Vagina (tissue), 2 donors: ENCODE results near the gene PPP4R3B. TPM values are rescaled to one million over a fixed set of nuclear protein-coding genes. Genes with fewer than 3 reads are reported as not detected.

Source experiments
- DNase-seq, 2 donors: peaks; one replicate each; pipeline ENCODE4 v3.0.0-alpha.2; 2017; ENCODE audit errors: extremely low spot score in 2 of 2
- H3K27ac ChIP-seq: fragments of 200-600 bp; sonication (generic); one replicate; pipeline ENCODE4 v1.5.1; 2019
- H3K27me3 ChIP-seq: fragments of 200-600 bp; sonication (generic); one replicate; pipeline ENCODE4 v1.5.1; 2019
- H3K36me3 ChIP-seq, 2 donors: fragments of 200-600 bp; sonication (generic); one replicate each; pipeline ENCODE4 v1.5.1; 2017 to 2019
- H3K4me1 ChIP-seq: fragments of 200-600 bp; sonication (generic); one replicate; pipeline ENCODE4 v1.5.1; 2019
- H3K4me3 ChIP-seq, 2 donors: fragments of 200-600 bp; sonication (generic); 1 replicate in 1 of 2; 2 replicates in 1 of 2; pipeline ENCODE4 v1.5.1; 2016 to 2019
- H3K9me3 ChIP-seq: fragments of 200-600 bp; sonication (generic); one replicate; pipeline ENCODE4 v1.5.1; 2019
- POLR2A ChIP-seq, 2 donors: fragments of 450-650 bp; IDR thresholded peaks; one replicate each; pipeline ENCODE4 v1.6.1; 2017; ENCODE audit warnings: antibody characterized with exemption in 2 of 2, mild to moderate bottlenecking in 2 of 2, moderate library complexity in 2 of 2
- POLR2AphosphoS5 ChIP-seq, 2 donors: sonication (generic); formaldehyde crosslinking; IDR thresholded peaks; one replicate each; pipeline ENCODE4 v1.9.0; 2017; ENCODE audit warnings: antibody characterized with exemption in 2 of 2, mild to moderate bottlenecking in 2 of 2, low read depth in 1 of 2; ENCODE audit not compliant: insufficient read depth in 1 of 2
- intact Hi-C: fragments of 100-400 bp; cut with DNase I; formaldehyde crosslinking; loops from one replicate; pipeline ENCODE4 v1.15.1; 2023
- total RNA-seq: library from RNA; depleted of rRNA; stranded (reverse); fragments of >200 nt; gene quantifications from one replicate; pipeline ENCODE4 v1.2.3, GENCODE V29; 2016
- TF ChIP-seq, protein P1 (sequence below), 3 experiments: fragments of 450-650 bp in 2 of 3; fragments of 200-600 bp in 1 of 3; sonication (generic) in 1 of 3; IDR thresholded peaks; one replicate each; pipeline ENCODE4 v1.5.1; 2017 to 2019; ENCODE audit warnings: antibody characterized with exemption in 3 of 3, mild to moderate bottlenecking in 2 of 3, moderate library complexity in 2 of 3

Gene PPP4R3B
- total RNA-seq, 1 donor from 2014 or later, result 44.9 TPM

DNA sequence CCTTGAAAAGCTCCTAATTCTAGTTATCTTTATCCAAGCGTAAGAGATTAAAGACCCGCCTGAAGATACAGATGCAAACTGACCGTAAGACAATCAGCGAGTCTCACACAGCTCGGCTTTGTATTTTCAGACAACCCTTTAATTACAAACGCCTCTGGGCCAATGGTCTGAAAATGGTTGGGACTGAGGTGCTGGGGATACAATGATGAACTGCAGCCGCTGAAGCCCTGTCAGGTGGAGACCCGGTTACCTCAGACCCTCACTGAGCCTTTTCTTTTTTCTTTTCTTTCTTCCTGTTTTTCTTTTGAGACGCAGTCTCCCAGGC lies 98.6 kb downstream of the PPP4R3B start:
- H3K27ac ChIP-seq, result peak overlapping the region; percentile 76
- H3K4me1 ChIP-seq, result peaks cover 14% of the 10 kb centered on the region
- H3K27me3 ChIP-seq, result no peaks in the 10 kb centered on the region
- H3K9me3 ChIP-seq, result no peaks in the 10 kb centered on the region
- no peak for DNase-seq
- H3K4me3 ChIP-seq, result peak overlapping the region; percentile 69 to 81
- peaks cover 0 to 2% of the 10 kb centered on the region in 2 donors for H3K36me3 ChIP-seq
- TF ChIP-seq, protein P1, sequence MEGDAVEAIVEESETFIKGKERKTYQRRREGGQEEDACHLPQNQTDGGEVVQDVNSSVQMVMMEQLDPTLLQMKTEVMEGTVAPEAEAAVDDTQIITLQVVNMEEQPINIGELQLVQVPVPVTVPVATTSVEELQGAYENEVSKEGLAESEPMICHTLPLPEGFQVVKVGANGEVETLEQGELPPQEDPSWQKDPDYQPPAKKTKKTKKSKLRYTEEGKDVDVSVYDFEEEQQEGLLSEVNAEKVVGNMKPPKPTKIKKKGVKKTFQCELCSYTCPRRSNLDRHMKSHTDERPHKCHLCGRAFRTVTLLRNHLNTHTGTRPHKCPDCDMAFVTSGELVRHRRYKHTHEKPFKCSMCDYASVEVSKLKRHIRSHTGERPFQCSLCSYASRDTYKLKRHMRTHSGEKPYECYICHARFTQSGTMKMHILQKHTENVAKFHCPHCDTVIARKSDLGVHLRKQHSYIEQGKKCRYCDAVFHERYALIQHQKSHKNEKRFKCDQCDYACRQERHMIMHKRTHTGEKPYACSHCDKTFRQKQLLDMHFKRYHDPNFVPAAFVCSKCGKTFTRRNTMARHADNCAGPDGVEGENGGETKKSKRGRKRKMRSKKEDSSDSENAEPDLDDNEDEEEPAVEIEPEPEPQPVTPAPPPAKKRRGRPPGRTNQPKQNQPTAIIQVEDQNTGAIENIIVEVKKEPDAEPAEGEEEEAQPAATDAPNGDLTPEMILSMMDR (IDR thresholded peaks at IDR 0.05), result no peak
- TF ChIP-seq POLR2AphosphoS5 (IDR thresholded peaks at IDR 0.05; ENCODE audit: insufficient read depth in 1 of 2, low read depth in 1 of 2) (no peak), POLR2A (IDR thresholded peaks at IDR 0.05) (no peak)
- intact Hi-C loops, result no loop called here

- no peak for TF ChIP-seq POLR2A (IDR thresholded peaks at IDR 0.05)
- TF ChIP-seq, protein P1 (IDR thresholded peaks at IDR 0.05), result no peak
- TF ChIP-seq POLR2AphosphoS5 (IDR thresholded peaks at IDR 0.05; ENCODE audit: insufficient read depth in 1 of 2, low read depth in 1 of 2), result no peak
- Histone ChIP-seq H3K27me3 (no peaks in the 10 kb centered on the region), H3K27ac (no peak overlapping the region), H3K4me3 (no peak overlapping the region), H3K36me3 (no peaks in the 10 kb centered on the region), H3K9me3 (no peaks in the 10 kb centered on the region), H3K4me1 (no peaks in the 10 kb centered on the region)
- DNase-seq, result no peak
- intact Hi-C loops, result no loop called here
Observed at GRCh38 chr2:55511508-55512124, 105.8 kb downstream of the PPP4R3B start.

DNA sequence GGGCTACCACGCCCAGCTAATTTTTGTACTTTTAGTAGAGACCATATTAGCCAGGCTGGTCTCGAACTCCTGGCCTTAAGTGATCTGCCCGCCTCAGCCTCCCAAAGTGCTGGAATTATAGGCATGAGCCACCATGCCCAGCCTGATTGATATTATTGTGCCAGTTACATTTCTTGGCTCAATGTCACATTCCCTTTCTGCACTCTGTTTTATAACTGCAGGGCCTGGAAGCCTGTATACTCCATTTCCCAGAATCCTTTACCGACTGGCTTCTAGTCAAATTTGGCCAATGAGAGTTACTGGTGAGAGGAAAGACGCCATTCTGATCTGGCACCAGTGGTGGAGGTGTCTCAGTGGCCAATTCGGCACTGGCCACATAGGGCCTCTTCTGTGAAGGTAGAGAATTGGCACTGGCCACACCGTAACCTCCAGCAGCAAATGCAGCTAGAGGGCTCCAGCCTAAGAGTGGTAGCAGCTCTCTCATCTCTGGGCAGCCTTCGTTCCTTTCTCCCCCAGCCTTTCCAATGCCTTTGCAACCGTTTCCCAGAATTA lies 114.8 kb downstream of the PPP4R3B start:
- intact Hi-C loops, result no loop called here
- DNase-seq, result no peak
- TF ChIP-seq, protein P1 (IDR thresholded peaks at IDR 0.05), result no peak
- TF ChIP-seq POLR2A (IDR thresholded peaks at IDR 0.05), result no peak

GRCh38 chr2:55500025-55500424 lies 117.4 kb downstream of the PPP4R3B start:
- no peaks in the 10 kb centered on the region for H3K27me3 ChIP-seq
- no peaks in the 10 kb centered on the region for H3K4me1 ChIP-seq
- no peak overlapping the region for H3K4me3 ChIP-seq
- intact Hi-C loops, result no loop called here
- no peaks in the 10 kb centered on the region for H3K36me3 ChIP-seq
- no peak overlapping the region for H3K27ac ChIP-seq
- no peaks in the 10 kb centered on the region for H3K9me3 ChIP-seq
- DNase-seq, result no peak
- TF ChIP-seq, protein P1 (IDR thresholded peaks at IDR 0.05), result no peak
- TF ChIP-seq POLR2AphosphoS5 (IDR thresholded peaks at IDR 0.05; ENCODE audit: insufficient read depth in 1 of 2, low read depth in 1 of 2) (no peak), POLR2A (IDR thresholded peaks at IDR 0.05) (no peak)

More for the DNA sequence above, 114.8 kb downstream of the PPP4R3B start:
- H3K36me3 ChIP-seq, result no peaks in the 10 kb centered on the region
- no peaks in the 10 kb centered on the region for H3K27me3 ChIP-seq
- no peaks in the 10 kb centered on the region for H3K9me3 ChIP-seq
- no peak overlapping the region for H3K27ac ChIP-seq
- H3K4me1 ChIP-seq, result no peaks in the 10 kb centered on the region
- no peak overlapping the region for H3K4me3 ChIP-seq

- no peaks in the 10 kb centered on the region for H3K9me3 ChIP-seq
- H3K27me3 ChIP-seq, result no peaks in the 10 kb centered on the region
- H3K4me1 ChIP-seq, result no peaks in the 10 kb centered on the region
- no peaks in the 10 kb centered on the region for H3K36me3 ChIP-seq
- DNase-seq, result no peak
- no peak overlapping the region for H3K27ac ChIP-seq
- H3K4me3 ChIP-seq, result no peak overlapping the region
- TF ChIP-seq, protein P1 (IDR thresholded peaks at IDR 0.05), result no peak
- no peak for TF ChIP-seq POLR2A (IDR thresholded peaks at IDR 0.05)
- TF ChIP-seq POLR2AphosphoS5 (IDR thresholded peaks at IDR 0.05; ENCODE audit: insufficient read depth in 1 of 2, low read depth in 1 of 2), result no peak
- intact Hi-C loops, result no loop called here
Observed at GRCh38 chr2:55498582-55498981, 118.8 kb downstream of the PPP4R3B start.
